ELF-1 (cell line): ENCODE measurements around the gene FBXO31.
"Not testable (repeated sequence)": the region's sequence is repeated elsewhere in the genome, so short reads cannot be mapped to it uniquely, and the experiment has no call there.

ENCODE experiments used
- DNase-seq: peaks from one replicate; pipeline ENCODE4 v3.0.0-alpha.2; 2016; ENCODE audit warnings: low read depth, low spot score

Gene FBXO31

DNA sequence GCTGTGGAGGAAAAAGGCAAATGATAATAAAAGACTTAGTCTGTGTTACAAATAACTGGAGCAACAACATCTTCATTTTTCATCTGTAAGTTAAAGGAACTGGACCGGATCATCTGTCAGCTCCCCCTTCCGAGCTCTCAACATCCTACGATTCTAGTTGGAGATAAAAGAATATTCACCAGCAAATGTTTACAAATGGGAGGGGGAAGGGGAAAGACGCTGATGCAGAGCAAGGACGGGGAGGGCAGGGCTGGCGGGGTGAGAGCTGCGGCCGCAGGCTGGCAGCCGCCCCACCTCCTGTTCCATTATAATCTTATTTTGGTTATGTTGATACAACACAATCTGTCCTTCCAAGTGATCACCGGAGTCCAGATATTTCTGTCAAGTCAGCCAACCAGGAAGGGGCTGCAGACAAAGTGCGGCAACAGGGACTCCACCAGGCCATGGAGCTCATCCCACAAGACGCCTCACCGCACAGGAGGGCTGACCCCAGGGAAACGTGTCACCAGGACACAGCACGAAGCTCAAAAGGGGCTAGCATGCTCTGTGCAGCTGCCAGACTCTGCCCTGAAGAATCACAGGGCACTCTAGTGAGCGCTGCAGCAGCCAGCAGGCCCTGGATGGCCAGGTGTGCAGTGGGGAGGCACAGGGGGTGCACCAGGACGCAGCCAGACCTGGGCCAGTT, 19.7 kb downstream of the FBXO31 start:
- no peak for DNase-seq

DNA sequence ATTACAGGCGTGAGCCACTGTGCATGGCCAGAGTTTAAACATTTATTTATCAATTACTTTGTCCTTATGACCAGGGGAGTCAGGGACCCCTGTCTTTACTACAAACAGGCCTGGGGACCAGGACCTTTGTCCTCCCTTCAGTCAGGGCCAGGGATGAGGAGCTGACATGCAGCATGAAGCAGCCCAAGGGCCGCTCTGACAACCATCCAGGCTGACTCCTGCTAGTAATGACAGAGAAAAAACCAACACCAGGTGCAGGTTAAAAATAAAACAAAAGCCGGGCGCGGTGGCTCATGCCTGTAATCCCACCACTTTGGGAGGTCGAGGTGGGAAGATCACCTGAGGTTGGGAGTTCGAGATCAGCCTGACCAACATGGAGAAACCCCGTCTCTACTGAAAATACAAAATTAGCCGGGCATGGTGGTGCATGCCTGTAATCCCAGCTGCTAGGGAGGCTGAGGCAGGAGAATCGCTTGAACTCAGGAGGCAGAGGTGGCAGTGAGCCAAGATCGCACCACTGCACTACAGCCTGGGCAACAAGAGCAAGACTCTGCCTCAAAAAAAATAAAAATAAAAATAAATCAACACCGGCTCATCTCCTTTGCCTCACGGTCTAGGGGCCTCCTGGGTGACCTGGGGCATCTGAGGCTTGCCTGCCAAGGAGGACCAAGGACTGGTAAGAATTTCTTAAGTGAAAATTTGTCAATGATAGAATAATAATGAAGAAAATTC, 20.6 kb downstream of the FBXO31 start:
- DNase-seq: not testable (repeated sequence)

DNA sequence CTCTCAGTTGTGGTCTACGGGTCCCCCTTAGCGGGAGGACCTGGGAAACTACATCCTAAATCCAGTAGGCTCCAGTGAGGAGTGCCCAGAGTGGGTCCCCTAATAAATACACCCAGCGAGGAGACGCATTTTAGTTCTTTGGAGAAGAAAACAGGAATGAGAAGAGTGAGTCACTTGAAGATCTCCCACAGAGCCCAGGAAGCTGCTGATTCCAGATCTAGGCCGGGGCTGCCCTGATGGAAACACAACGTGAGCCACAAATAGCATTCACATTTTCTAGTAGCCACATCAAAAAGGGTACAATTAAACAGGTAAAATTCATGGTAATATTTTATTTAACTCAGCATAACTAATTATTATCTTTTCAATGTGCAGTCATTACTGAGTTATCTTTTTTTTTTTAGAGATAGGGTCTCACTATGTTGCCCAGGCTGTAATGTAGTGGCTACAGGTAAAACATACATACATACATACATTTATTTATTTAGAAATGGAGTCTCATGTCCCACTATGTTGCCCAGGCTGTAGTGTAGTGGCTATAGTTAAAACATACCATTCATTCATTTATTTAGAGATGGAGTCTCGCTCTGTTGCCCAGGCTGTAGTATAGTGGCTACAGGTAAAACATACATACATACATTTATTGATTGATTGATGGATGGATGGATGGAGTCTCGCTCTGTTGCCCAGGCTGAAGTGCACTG, 21.5 kb downstream of the FBXO31 start:
- DNase-seq: no peak

DNA sequence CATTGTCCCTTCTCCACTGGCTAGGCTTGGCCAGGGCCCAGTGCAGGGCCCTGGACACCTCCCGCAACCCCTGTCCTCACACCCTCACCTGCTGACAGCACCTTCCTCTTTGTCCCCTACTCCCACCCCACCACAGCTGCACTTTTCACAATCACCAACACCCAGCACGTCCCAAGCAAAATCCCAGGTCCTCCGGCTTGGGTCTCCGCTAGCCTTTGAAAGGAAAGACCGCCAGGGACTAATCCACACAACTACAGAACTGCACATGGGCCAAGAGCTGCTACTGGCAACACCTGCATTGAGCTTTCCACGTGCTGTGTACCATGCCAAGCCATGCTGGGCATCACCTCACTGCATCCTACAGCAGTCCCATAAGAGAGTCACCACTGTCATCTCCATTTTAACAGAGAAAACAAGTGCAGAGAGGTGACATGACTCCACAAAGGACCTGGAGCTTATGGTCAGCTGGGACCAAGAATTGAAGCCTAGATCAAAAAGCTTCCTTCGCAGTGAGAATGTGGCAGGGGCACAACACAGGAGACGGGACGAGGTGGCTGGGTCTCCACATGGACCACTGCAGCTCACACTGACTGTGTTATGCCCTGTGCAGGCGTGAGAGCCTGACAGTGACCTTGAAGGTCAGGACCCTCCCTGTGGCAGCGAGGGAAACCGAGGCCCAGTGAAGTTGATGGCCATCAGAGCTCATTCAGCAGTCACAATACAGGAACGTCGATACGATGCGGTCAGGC, 22.5 kb downstream of the FBXO31 start:
- no peak for DNase-seq

GRCh38 chr16:87359121-87359520, 24.5 kb downstream of the FBXO31 start:
- no peak for DNase-seq

DNA sequence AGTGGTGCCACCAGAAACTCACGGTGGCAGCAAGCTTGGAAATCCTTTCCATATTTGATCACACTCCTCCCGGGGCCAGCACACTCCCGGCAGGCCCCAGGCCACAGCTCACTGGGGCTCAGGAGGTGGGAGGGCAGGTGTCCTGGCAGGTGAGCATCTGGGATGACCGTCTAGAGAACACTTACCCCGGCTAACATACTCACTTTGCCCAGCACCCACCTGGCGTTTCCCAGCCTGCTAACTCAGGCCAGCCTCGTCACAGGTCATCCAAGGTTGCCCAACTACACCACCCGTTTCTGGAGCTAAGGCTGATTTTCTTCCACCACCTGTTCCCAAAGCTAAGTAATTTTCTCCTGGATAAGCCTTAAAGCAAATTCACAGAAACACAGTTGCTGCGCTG, 24.9 kb downstream of the FBXO31 start:
- no peak for DNase-seq

- no peak for DNase-seq
Measured at GRCh38 chr16:87358250-87358649, 25.3 kb downstream of the FBXO31 start.

- DNase-seq: no peak
Measured at GRCh38 chr16:87356491-87356853, 27.1 kb downstream of the FBXO31 start.

- no peak for DNase-seq
Measured at GRCh38 chr16:87353613-87354012, 30.0 kb downstream of the FBXO31 start.

DNA sequence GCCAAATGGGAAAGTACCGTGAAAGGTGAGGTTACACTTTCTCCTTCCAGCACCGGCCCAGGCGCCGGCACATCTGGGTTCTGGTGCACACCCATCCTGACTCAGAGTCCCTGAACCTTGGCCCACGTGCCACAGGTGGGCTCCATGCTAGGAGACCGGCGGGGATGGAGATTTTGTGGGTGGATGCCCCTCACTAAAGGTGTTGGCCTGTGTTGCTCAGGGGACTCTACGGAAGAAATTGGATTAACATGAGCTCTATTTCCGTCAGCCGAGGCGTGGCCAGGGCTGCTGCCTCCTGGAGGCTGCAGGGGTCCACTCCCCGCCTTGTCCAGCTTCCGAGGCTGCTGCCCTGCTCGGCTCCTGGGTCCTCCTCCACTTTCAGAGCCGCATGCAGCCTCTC, 30.8 kb downstream of the FBXO31 start:
- DNase-seq: no peak

DNA sequence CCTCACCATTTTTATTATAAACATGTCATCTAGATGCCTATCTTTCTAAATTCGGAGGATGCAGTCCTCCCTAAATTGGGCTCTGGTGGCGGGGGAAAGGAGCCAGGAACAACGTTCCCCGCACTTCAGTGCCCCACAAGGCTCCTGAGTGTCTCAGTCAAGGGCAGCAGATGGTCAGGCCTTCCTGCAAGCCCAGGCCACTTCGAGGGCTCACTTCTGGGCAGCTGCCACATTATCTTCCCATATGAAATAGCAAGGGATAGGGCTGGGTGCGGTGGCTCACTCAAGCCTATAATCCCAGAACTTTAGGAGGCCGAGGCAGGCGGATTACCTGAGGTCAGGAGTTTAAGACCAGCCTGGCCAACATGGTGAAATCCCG, 32.3 kb downstream of the FBXO31 start:
- no peak for DNase-seq

- DNase-seq: no peak
Measured at GRCh38 chr16:87350681-87351319, 32.8 kb downstream of the FBXO31 start.

DNA sequence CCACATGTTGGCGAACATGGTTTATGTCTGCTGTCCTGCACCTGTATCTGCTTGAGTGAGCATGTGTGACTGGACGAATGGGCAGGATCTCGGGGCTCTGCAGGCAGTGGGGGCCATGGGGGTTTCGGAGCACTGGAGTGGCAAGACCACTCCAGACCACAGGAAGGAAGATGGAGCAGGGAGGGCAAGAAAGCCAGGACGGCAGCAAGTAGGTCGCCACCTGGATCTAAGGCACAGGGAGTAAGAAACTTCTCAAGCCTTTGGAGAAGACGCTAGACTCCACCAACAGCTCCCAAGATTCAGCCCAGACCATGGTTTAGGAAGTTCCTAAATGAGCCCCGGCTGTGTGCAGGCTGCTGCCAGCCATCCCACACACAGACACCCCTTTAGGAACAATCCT, 33.5 kb downstream of the FBXO31 start:
- no peak for DNase-seq

DNA sequence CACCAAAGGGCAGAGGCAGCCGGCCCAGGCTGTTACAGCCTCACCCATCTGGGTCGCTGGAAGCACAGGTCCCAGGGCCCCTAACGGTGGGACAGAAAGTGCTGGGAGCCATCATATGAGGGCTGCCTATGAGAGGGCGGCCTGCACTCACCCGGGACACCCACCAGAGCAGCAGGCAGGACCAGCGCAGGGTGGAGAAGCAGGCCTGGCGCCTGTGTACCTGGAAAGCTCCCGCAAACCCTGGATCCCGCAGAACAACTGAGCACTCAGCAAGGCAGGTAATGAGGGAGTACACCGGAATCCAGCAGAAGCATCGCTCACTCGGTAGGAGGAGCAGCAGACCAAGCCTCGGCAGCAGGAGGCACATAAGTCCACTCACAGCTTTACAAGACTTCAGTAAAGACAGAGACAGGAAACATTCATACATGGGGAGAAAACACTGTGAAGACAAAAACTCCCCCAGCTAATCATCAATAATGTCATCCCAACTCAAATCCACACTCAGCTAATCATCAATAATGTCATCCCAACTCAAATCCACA, 34.9 kb downstream of the FBXO31 start:
- DNase-seq: no peak

GRCh38 chr16:87347932-87348615, 35.5 kb downstream of the FBXO31 start:
- DNase-seq: no peak

DNA sequence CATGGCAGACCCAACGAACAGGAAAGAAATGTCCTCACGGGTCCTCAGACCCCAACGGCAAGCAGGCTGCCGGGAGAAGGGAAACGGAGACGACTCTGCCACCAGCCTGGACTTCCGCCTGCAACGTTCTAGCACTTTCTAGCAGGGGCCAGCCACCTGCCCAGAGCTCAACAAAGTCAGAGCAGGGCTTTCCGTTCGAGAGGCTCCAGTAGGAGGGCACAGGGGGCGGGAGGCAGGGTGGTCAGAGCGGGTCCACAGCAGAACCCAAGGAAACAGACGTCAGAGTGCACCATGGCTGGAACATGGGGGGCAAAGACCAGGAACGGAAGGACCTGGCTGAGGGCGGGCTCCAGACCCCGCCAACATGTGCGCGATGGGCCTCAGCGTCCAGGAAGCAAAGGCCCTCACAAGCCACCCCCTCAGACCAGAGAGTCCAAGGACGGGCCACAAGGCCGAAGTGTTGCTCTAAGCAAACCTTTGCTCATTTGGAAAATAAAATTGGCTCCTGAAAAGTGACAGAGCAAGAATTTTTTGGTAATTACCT, 37.0 kb downstream of the FBXO31 start:
- no peak for DNase-seq

- DNase-seq: peak; percentile 43
Measured at GRCh38 chr16:87345726-87346424, 37.7 kb downstream of the FBXO31 start.

GRCh38 chr16:87344931-87345631, 38.5 kb downstream of the FBXO31 start:
- DNase-seq: peak; percentile 76
